ENCODE results near the gene MAFG. TPM values are rescaled to one million over a fixed set of nuclear protein-coding genes. Genes with fewer than 3 reads are reported as not detected.

MAFG gene
- total and polyA plus RNA-seq, 2 experiments from 2014 or later: 17.2 to 33.4 TPM

DNA sequence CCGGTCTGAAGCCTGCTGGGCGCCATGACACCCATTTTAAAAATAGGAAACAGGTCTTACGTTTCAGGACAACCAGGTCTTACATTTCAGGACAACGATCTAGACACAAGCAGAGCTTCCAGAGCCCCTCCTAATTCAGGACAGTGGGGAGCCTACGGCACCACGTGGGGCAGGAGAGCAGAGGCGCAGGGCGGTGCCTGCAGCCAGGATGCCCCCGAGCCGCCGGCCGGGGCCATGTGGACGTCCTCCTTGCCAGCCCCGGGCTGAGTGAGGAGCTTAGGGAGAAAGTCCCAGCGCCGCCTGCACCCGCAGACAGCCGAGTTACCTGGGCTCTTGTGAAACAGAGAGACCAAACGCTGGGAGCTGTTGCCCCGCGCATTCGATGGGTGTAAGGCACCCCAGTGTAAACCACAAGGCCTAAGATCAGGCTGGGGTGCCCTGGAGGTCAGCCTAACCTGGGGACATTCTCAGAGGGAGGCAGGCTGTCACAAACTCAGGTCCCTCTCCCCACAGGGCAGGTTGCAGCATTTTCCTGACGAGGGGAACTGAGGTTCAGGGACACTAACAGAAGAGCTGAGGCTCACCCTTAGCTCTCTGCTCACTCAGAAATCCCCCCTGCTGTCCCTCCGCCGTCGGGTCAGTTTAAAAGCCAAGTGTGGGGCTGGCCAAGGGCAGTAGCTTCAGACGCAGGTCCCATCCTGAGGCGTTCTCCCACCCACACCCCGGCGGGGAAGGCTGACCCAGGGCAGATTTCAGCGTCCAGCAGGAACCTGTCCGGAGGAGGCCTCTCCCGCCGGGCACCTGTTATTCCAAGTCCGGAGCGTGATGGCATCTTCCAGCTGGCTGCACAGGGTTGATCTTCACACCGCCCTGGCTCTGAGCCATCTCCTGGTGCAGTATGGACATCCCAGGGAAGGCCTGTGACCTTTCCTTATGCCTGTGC is 35.2 kb upstream of the MAFG start:
- H3K4me3 ChIP-seq: no peak overlapping the region
- no peaks in the 10 kb centered on the region for H3K9me2 ChIP-seq (ENCODE audit: insufficient read depth)
- H3K27ac ChIP-seq (ENCODE audit: low read depth): no peak overlapping the region
- H3K27me3 Mint-ChIP-seq (ENCODE audit: insufficient read depth, low read depth, poor library complexity): peaks cover 65% of the 10 kb centered on the region
- no peaks in the 10 kb centered on the region for H3K79me2 ChIP-seq (replicated peaks; ENCODE audit: insufficient read depth)
- H3K4me3 Mint-ChIP-seq: peak overlapping the region; percentile 37; the same call in 2 of the 3 replicates
- H2AFZ ChIP-seq: peak overlapping the region; percentile 32; the same call in 1 of the 2 replicates
- no peak overlapping the region for H3K27ac Mint-ChIP-seq
- peaks cover 94% of the 10 kb centered on the region for H3K27me3 ChIP-seq (ENCODE audit: insufficient read depth)
- peaks cover 3% of the 10 kb centered on the region; the same call in 1 of the 3 replicates for H3K9me3 Mint-ChIP-seq
- ATAC-seq (no peak; the same call in 1 of the 3 replicates), DNase-seq (ENCODE audit: low spot score) (peak; percentile 39)
- no peaks in the 10 kb centered on the region; the same call in 1 of the 3 replicates for H3K4me1 Mint-ChIP-seq
- no peaks in the 10 kb centered on the region; the same call in 2 of the 3 replicates for H3K36me3 Mint-ChIP-seq (ENCODE audit: low read depth)
- H4K20me1 ChIP-seq (replicated peaks; ENCODE audit: insufficient read depth): 0 out of 2 replicates have a peak, but pooled peaks cover 6% of the 10 kb centered on the region
- H3K4me2 ChIP-seq: peak overlapping the region; percentile 80; the same call in 1 of the 2 replicates
- H3F3A ChIP-seq (replicated peaks; ENCODE audit: low read depth): peaks cover 15% of the 10 kb centered on the region
- H3K4me1 ChIP-seq (ENCODE audit: insufficient read depth): peaks cover 19% of the 10 kb centered on the region
- TF ChIP-seq, protein P1, sequence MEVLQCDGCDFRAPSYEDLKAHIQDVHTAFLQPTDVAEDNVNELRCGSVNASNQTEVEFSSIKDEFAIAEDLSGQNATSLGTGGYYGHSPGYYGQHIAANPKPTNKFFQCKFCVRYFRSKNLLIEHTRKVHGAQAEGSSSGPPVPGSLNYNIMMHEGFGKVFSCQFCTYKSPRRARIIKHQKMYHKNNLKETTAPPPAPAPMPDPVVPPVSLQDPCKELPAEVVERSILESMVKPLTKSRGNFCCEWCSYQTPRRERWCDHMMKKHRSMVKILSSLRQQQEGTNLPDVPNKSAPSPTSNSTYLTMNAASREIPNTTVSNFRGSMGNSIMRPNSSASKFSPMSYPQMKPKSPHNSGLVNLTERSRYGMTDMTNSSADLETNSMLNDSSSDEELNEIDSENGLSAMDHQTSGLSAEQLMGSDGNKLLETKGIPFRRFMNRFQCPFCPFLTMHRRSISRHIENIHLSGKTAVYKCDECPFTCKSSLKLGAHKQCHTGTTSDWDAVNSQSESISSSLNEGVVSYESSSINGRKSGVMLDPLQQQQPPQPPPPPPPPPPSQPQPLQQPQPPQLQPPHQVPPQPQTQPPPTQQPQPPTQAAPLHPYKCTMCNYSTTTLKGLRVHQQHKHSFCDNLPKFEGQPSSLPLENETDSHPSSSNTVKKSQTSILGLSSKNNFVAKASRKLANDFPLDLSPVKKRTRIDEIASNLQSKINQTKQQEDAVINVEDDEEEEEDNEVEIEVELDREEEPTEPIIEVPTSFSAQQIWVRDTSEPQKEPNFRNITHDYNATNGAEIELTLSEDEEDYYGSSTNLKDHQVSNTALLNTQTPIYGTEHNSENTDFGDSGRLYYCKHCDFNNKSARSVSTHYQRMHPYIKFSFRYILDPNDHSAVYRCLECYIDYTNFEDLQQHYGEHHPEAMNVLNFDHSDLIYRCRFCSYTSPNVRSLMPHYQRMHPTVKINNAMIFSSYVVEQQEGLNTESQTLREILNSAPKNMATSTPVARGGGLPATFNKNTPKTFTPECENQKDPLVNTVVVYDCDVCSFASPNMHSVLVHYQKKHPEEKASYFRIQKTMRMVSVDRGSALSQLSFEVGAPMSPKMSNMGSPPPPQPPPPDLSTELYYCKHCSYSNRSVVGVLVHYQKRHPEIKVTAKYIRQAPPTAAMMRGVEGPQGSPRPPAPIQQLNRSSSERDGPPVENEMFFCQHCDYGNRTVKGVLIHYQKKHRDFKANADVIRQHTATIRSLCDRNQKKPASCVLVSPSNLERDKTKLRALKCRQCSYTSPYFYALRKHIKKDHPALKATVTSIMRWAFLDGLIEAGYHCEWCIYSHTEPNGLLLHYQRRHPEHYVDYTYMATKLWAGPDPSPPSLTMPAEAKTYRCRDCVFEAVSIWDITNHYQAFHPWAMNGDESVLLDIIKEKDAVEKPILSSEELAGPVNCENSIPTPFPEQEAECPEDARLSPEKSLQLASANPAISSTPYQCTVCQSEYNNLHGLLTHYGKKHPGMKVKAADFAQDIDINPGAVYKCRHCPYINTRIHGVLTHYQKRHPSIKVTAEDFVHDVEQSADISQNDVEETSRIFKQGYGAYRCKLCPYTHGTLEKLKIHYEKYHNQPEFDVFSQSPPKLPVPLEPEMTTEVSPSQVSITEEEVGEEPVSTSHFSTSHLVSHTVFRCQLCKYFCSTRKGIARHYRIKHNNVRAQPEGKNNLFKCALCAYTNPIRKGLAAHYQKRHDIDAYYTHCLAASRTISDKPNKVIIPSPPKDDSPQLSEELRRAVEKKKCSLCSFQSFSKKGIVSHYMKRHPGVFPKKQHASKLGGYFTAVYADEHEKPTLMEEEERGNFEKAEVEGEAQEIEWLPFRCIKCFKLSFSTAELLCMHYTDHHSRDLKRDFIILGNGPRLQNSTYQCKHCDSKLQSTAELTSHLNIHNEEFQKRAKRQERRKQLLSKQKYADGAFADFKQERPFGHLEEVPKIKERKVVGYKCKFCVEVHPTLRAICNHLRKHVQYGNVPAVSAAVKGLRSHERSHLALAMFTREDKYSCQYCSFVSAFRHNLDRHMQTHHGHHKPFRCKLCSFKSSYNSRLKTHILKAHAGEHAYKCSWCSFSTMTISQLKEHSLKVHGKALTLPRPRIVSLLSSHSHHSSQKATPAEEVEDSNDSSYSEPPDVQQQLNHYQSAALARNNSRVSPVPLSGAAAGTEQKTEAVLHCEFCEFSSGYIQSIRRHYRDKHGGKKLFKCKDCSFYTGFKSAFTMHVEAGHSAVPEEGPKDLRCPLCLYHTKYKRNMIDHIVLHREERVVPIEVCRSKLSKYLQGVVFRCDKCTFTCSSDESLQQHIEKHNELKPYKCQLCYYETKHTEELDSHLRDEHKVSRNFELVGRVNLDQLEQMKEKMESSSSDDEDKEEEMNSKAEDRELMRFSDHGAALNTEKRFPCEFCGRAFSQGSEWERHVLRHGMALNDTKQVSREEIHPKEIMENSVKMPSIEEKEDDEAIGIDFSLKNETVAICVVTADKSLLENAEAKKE (CRISPR knock-in tag; IDR thresholded peaks at IDR 0.05): no peak
- TF ChIP-seq EZH2 (IDR thresholded peaks at IDR 0.05; ENCODE audit: low read depth, unreplicated experiment): peak; percentile 33
- no peaks in the 10 kb centered on the region for H3K36me3 ChIP-seq (ENCODE audit: insufficient read depth)
